Measurements from ENCODE around the gene RAPGEF5. TPM values are rescaled to one million over a fixed set of nuclear protein-coding genes. Genes with fewer than 3 reads are reported as not detected.

Gene RAPGEF5
- total RNA-seq, 1 experiment from 2014 or later: 15.6 TPM

DNA sequence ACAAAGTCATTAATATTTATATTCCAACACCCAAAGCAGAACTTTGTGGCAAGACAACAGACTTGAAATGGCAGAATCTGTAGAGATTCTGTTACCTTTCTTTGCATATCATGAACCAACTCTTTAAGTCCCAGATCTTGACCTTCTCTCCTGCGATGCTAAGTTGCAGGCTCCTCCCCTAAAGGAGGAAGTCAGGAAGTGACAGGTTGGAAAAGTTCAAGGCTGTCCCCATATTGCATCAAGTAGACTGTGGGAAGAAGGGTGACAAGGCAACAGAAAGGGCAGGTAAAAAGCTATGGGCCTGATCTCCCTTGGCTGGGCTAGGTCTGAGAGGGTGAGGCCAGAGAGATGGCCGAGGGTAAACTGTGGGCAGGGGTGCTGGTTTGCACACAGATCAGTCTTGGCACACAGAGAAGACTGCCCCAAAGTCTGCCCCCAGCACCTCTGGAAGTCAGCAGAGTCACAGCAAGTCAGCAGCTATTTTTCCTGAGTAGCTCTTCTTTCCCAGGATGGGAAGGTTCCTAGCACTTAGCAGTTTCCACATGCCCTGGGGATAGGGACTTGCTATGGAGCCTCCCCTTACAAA lies 115.1 kb downstream of the RAPGEF5 start:
- no peak for TF ChIP-seq ZFX (IDR thresholded peaks at IDR 0.05)
- TF ChIP-seq CEBPB (IDR thresholded peaks at IDR 0.05; ENCODE audit: low read depth): no peak
- no peak for TF ChIP-seq SRF (IDR thresholded peaks at IDR 0.05; ENCODE audit: low read depth)
- TF ChIP-seq EGR1 (IDR thresholded peaks at IDR 0.05; ENCODE audit: low read depth): no peak
- TF ChIP-seq, protein P1, sequence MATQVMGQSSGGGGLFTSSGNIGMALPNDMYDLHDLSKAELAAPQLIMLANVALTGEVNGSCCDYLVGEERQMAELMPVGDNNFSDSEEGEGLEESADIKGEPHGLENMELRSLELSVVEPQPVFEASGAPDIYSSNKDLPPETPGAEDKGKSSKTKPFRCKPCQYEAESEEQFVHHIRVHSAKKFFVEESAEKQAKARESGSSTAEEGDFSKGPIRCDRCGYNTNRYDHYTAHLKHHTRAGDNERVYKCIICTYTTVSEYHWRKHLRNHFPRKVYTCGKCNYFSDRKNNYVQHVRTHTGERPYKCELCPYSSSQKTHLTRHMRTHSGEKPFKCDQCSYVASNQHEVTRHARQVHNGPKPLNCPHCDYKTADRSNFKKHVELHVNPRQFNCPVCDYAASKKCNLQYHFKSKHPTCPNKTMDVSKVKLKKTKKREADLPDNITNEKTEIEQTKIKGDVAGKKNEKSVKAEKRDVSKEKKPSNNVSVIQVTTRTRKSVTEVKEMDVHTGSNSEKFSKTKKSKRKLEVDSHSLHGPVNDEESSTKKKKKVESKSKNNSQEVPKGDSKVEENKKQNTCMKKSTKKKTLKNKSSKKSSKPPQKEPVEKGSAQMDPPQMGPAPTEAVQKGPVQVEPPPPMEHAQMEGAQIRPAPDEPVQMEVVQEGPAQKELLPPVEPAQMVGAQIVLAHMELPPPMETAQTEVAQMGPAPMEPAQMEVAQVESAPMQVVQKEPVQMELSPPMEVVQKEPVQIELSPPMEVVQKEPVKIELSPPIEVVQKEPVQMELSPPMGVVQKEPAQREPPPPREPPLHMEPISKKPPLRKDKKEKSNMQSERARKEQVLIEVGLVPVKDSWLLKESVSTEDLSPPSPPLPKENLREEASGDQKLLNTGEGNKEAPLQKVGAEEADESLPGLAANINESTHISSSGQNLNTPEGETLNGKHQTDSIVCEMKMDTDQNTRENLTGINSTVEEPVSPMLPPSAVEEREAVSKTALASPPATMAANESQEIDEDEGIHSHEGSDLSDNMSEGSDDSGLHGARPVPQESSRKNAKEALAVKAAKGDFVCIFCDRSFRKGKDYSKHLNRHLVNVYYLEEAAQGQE (IDR thresholded peaks at IDR 0.05; ENCODE audit: low read depth): no peak
- TF ChIP-seq SIN3A (IDR thresholded peaks at IDR 0.05; ENCODE audit: low read depth): no peak
- TF ChIP-seq, protein P2, sequence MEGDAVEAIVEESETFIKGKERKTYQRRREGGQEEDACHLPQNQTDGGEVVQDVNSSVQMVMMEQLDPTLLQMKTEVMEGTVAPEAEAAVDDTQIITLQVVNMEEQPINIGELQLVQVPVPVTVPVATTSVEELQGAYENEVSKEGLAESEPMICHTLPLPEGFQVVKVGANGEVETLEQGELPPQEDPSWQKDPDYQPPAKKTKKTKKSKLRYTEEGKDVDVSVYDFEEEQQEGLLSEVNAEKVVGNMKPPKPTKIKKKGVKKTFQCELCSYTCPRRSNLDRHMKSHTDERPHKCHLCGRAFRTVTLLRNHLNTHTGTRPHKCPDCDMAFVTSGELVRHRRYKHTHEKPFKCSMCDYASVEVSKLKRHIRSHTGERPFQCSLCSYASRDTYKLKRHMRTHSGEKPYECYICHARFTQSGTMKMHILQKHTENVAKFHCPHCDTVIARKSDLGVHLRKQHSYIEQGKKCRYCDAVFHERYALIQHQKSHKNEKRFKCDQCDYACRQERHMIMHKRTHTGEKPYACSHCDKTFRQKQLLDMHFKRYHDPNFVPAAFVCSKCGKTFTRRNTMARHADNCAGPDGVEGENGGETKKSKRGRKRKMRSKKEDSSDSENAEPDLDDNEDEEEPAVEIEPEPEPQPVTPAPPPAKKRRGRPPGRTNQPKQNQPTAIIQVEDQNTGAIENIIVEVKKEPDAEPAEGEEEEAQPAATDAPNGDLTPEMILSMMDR (IDR thresholded peaks at IDR 0.05 in 2 of 3, conservative IDR thresholded peaks at IDR 0.05 in 1 of 3; ENCODE audit: borderline replicate concordance in 1 of 3, insufficient read depth in 1 of 3, low read depth in 2 of 3, low read length in 2 of 3): no peak
- TF ChIP-seq, protein P3, sequence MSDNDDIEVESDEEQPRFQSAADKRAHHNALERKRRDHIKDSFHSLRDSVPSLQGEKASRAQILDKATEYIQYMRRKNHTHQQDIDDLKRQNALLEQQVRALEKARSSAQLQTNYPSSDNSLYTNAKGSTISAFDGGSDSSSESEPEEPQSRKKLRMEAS (IDR thresholded peaks at IDR 0.05): no peak
- TF ChIP-seq EZH2 (IDR thresholded peaks at IDR 0.05): no peak
- TF ChIP-seq YY1 (IDR thresholded peaks at IDR 0.05; ENCODE audit: extremely low read depth, insufficient replicate concordance, low read depth, low read length): no peak
- TF ChIP-seq SP1 (IDR thresholded peaks at IDR 0.05; ENCODE audit: low read depth): no peak
- H3K4me3 ChIP-seq (replicated peaks in 1 of 2; ENCODE audit: low read depth in 1 of 2, low read length in 2 of 2): no peak overlapping the region
- H3K27ac ChIP-seq (ENCODE audit: low read depth, low read length): no peak overlapping the region
- BruUV-seq (replicated peaks): no TSS peak
- no peak overlapping the region for H3K9ac ChIP-seq (ENCODE audit: low read length)
- ChIA-PET CTCF (no interaction called here), RAD21 (ENCODE audit: low non-redundant PET in 1 of 2, low total read pairs in 2 of 2, uncharacterized antibody in 2 of 2, unreplicated experiment in 2 of 2) (no interaction called here), POLR2A (interaction anchor here (0.6 kb wide), 1 partner anchor 123 kb away, joined by 4 read pairs; no protein-coding TSS in a partner anchor)
- H3K79me2 ChIP-seq (ENCODE audit: insufficient read depth, low read length): no peaks in the 10 kb centered on the region
- H3K4me1 ChIP-seq (ENCODE audit: control insufficient read depth in 1 of 2, insufficient read depth in 2 of 2, low read length in 2 of 2): no peaks in the 10 kb centered on the region
- no peaks in the 10 kb centered on the region for H3K27me3 ChIP-seq (ENCODE audit: insufficient read depth, low read length)
- ATAC-seq: no peak
- no peaks in the 10 kb centered on the region for H4K20me1 ChIP-seq (ENCODE audit: insufficient read depth)
- H3K9me2 ChIP-seq (ENCODE audit: insufficient read depth): no peaks in the 10 kb centered on the region
- no peak overlapping the region for H3K4me2 ChIP-seq (ENCODE audit: low read length)
- intact Hi-C loops (cut with micrococcal nuclease): no loop called here
- 0 out of 4 replicates have a peak, but pooled peaks cover 0 to 6% of the 10 kb centered on the region in 2 experiments for H3K9me3 ChIP-seq (ENCODE audit: control insufficient read depth in 1 of 2, insufficient read depth in 1 of 2, low read depth in 1 of 2, low read length in 2 of 2)
- H3K36me3 ChIP-seq (ENCODE audit: control insufficient read depth in 1 of 2, insufficient read depth in 2 of 2, low read length in 2 of 2): no peaks in the 10 kb centered on the region
- H2AFZ ChIP-seq (ENCODE audit: low read depth, low read length, poor library complexity, severe bottlenecking): no peak overlapping the region
- DNase-seq (ENCODE audit: low read depth, low spot score): no peak
